H9 (cell line): ENCODE measurements around the gene PDXK. TPM values are rescaled to one million over a fixed set of nuclear protein-coding genes. Genes with fewer than 3 reads are reported as not detected.

Experiments
- DNase-seq: peaks from one replicate; pipeline ENCODE4 v3.0.0-alpha.2; 2017
- H2AFZ ChIP-seq: one replicate; pipeline ENCODE4 v1.6.1; 2013; ENCODE audit warnings: mild to moderate bottlenecking, low read length, control low read depth, moderate library complexity
- H2AK5ac ChIP-seq: 2 replicates; pipeline ENCODE4 v1.6.1; 2013; ENCODE audit warnings: low read length, control low read depth, mixed read lengths; ENCODE audit not compliant: insufficient read length
- H2BK120ac ChIP-seq: one replicate; pipeline ENCODE4 v1.6.1; 2013; ENCODE audit warnings: low read depth, mild to moderate bottlenecking, low read length, control low read depth, inconsistent platforms; ENCODE audit not compliant: poor library complexity, severe bottlenecking
- H2BK12ac ChIP-seq: 2 replicates; pipeline ENCODE4 v1.6.1; 2013; ENCODE audit warnings: low read length, control low read depth, mixed read lengths, low read depth; ENCODE audit not compliant: insufficient read length
- H2BK15ac ChIP-seq: 2 replicates; pipeline ENCODE4 v1.6.1; 2013; ENCODE audit warnings: low read depth, low read length, control low read depth
- H2BK20ac ChIP-seq: one replicate; pipeline ENCODE4 v1.6.1; 2013; ENCODE audit warnings: low read depth, mild to moderate bottlenecking, low read length, control low read depth, inconsistent platforms; ENCODE audit not compliant: poor library complexity, severe bottlenecking
- H2BK5ac ChIP-seq: 2 replicates; pipeline ENCODE4 v1.6.1; 2013; ENCODE audit warnings: low read length, control low read depth, mixed read lengths; ENCODE audit not compliant: insufficient read length
- H3K14ac ChIP-seq: 2 replicates; pipeline ENCODE4 v1.6.1; 2013; ENCODE audit warnings: low read length, control low read depth; ENCODE audit not compliant: insufficient read depth
- H3K18ac ChIP-seq: 2 replicates; pipeline ENCODE4 v1.6.1; 2013; ENCODE audit warnings: low read depth, mild to moderate bottlenecking, mixed read lengths, low read length, control low read depth; ENCODE audit not compliant: insufficient read length
- H3K23ac ChIP-seq: 2 replicates; pipeline ENCODE4 v1.6.1; 2013; ENCODE audit warnings: low read length, control low read depth, mixed read lengths, low read depth; ENCODE audit not compliant: insufficient read length
- H3K23me2 ChIP-seq: 2 replicates; pipeline ENCODE4 v1.6.1; 2013; ENCODE audit warnings: low read depth, mild to moderate bottlenecking, mixed read lengths, low read length, control low read depth; ENCODE audit not compliant: insufficient read length, poor library complexity, severe bottlenecking
- H3K27ac ChIP-seq: 2 replicates; pipeline ENCODE4 v1.5.1; 2013; ENCODE audit warnings: low read length, control low read depth, mixed read lengths, low read depth; ENCODE audit not compliant: insufficient read length
- H3K27me3 ChIP-seq: 2 replicates; pipeline ENCODE4 v1.6.1; 2013; ENCODE audit warnings: low read length, control low read depth, inconsistent platforms; ENCODE audit not compliant: insufficient read depth
- H3K4ac ChIP-seq: 2 replicates; pipeline ENCODE4 v1.6.1; 2013; ENCODE audit warnings: low read depth, mild to moderate bottlenecking, control low read depth, inconsistent platforms, low read length, moderate library complexity
- H3K4me1 ChIP-seq: 2 replicates; pipeline ENCODE4 v1.6.1; 2013; ENCODE audit warnings: low read length, control low read depth, inconsistent platforms; ENCODE audit not compliant: insufficient read depth
- H3K4me2 ChIP-seq: 2 replicates; pipeline ENCODE4 v1.6.1; 2013; ENCODE audit warnings: low read length, control low read depth, mixed read lengths; ENCODE audit not compliant: insufficient read length, insufficient read depth
- H3K56ac ChIP-seq: 2 replicates; pipeline ENCODE4 v1.6.1; 2013; ENCODE audit warnings: low read depth, mild to moderate bottlenecking, mixed read lengths, low read length, control low read depth; ENCODE audit not compliant: insufficient read length
- H3K79me1 ChIP-seq: 2 replicates; pipeline ENCODE4 v1.6.1; 2013; ENCODE audit warnings: low read depth, mild to moderate bottlenecking, moderate library complexity, low read length, control low read depth, inconsistent platforms; ENCODE audit not compliant: insufficient read depth, poor library complexity, severe bottlenecking
- H3K79me2 ChIP-seq: 2 replicates; pipeline ENCODE4 v1.6.1; 2013; ENCODE audit warnings: low read length, control low read depth, inconsistent platforms; ENCODE audit not compliant: insufficient read depth
- H3K9ac ChIP-seq: 2 replicates; pipeline ENCODE4 v1.6.1; 2013; ENCODE audit warnings: low read length, control low read depth, mixed read lengths; ENCODE audit not compliant: insufficient read length; ENCODE audit errors: extremely low read depth
- H3K9me3 ChIP-seq: one replicate; pipeline ENCODE4 v1.6.1; 2013; ENCODE audit warnings: low read depth, low read length, inconsistent platforms; ENCODE audit not compliant: control insufficient read depth
- H3T11ph ChIP-seq: one replicate; pipeline ENCODE4 v1.6.1; 2013; ENCODE audit warnings: mild to moderate bottlenecking, low read length, control low read depth, inconsistent platforms
- H4K20me1 ChIP-seq: one replicate; pipeline ENCODE4 v1.6.1; 2013; ENCODE audit not compliant: control insufficient read depth, insufficient read length, insufficient read depth
- H4K5ac ChIP-seq: 2 replicates; pipeline ENCODE4 v1.6.1; 2013; ENCODE audit warnings: low read depth, mild to moderate bottlenecking, mixed read lengths, low read length, control low read depth; ENCODE audit not compliant: insufficient read length
- H4K8ac ChIP-seq: replicated peaks from 2 replicates; pipeline ENCODE4 v1.6.1; 2013; ENCODE audit warnings: low read length, control low read depth, mixed read lengths, low read depth; ENCODE audit not compliant: insufficient read length
- H4K91ac ChIP-seq: 2 replicates; pipeline ENCODE4 v1.6.1; 2013; ENCODE audit warnings: low read depth, mild to moderate bottlenecking, moderate library complexity, mixed read lengths, low read length, control low read depth; ENCODE audit not compliant: insufficient read length
- H3K27ac Mint-ChIP-seq, 3 experiments: 2 replicates in 2 of 3; 3 replicates in 1 of 3; pipeline ENCODE4 v1.8.0; 2020 to 2021; ENCODE audit warnings: mixed read lengths in 3 of 3, mild to moderate bottlenecking in 1 of 3, moderate library complexity in 1 of 3
- H3K27me3 Mint-ChIP-seq: 2 replicates; pipeline ENCODE4 v1.8.0; 2021; ENCODE audit warnings: low read depth, mild to moderate bottlenecking, moderate library complexity, mixed read lengths
- H3K36me3 Mint-ChIP-seq, 3 experiments: 2 replicates in 2 of 3; 3 replicates in 1 of 3; pipeline ENCODE4 v1.8.0; 2020 to 2021; ENCODE audit warnings: low read depth in 3 of 3, mixed read lengths in 3 of 3; ENCODE audit not compliant: insufficient read depth in 1 of 3
- H3K4me1 Mint-ChIP-seq, 2 experiments: 2 replicates each; pipeline ENCODE4 v1.8.0; 2020; ENCODE audit warnings: mixed read lengths in 2 of 2
- H3K4me3 Mint-ChIP-seq, 2 experiments: 2 replicates in 1 of 2; 3 replicates in 1 of 2; pipeline ENCODE4 v1.8.0; 2020 to 2021; ENCODE audit warnings: mild to moderate bottlenecking in 2 of 2, mixed read lengths in 2 of 2, moderate library complexity in 1 of 2
- H3K9me3 Mint-ChIP-seq, 2 experiments: 2 replicates in 1 of 2; 3 replicates in 1 of 2; pipeline ENCODE4 v1.8.0; 2020; ENCODE audit warnings: mild to moderate bottlenecking in 2 of 2, mixed read lengths in 2 of 2, moderate library complexity in 1 of 2
- WGBS: extraction: QIAGEN DNeasy Blood & Tissue Kit; methylation state at CpG from one replicate; pipeline ENCODE4 v1.1.7; 2013; ENCODE audit warnings: missing lambda C conversion rate, low lambda C conversion rate, mixed read lengths; ENCODE audit not compliant: insufficient read length; ENCODE audit errors: extremely low coverage; 5-methylcytosine and 5-hydroxymethylcytosine counted together
- total RNA-seq: library from RNA; stranded (reverse); gene quantifications from 2 replicates; pipeline ENCODE4 v1.2.1, GENCODE V29; 2021
- TF ChIP-seq, protein P1 (sequence below): fragments of 200-600 bp; sonication (generic); conservative IDR thresholded peaks from 3 replicates; pipeline ENCODE4 v1.8.0; 2021; ENCODE audit warnings: antibody characterized with exemption, mild to moderate bottlenecking

The PDXK gene
- total RNA-seq, 1 experiment from 2014 or later, result 109 TPM

- Mint-ChIP-seq H3K4me3 (peak overlapping the region in 1 of 2 experiments; percentile 66; a peak in 3 of 5 replicates), H3K36me3 (peaks cover 49 to 74% (median 67%) of the 10 kb centered on the region in 3 experiments), H3K9me3 (peaks cover 3% of the 10 kb centered on the region in 2 experiments; a peak in 2 of 5 replicates), H3K27ac (peak overlapping the region in 1 of 3 experiments; percentile 75; a peak in 1 of 7 replicates), H3K4me1 (peaks cover 3 to 11% of the 10 kb centered on the region in 2 experiments), H3K27me3 (no peaks in the 10 kb centered on the region)
- peaks cover 9% of the 10 kb centered on the region for H3K23me2 ChIP-seq
- no peak overlapping the region for H3K27ac ChIP-seq
- no peak overlapping the region for H4K5ac ChIP-seq
- no peak overlapping the region for H3K4me2 ChIP-seq
- no peak overlapping the region for H2BK20ac ChIP-seq
- no peak overlapping the region for H3K56ac ChIP-seq
- H2BK12ac ChIP-seq, result no peak overlapping the region
- H3K79me2 ChIP-seq, result peaks cover 14% of the 10 kb centered on the region; the same call in 1 of the 2 replicates
- H2BK15ac ChIP-seq, result no peak overlapping the region
- H2AFZ ChIP-seq, result no peak overlapping the region
- no CpG with 5 or more reads among the region's 8 CpGs for WGBS
- no peak overlapping the region for H2BK5ac ChIP-seq
- no peak for DNase-seq
- H4K20me1 ChIP-seq, result no peaks in the 10 kb centered on the region
- peaks cover 4% of the 10 kb centered on the region for H3K79me1 ChIP-seq
- no peaks in the 10 kb centered on the region for H3K4me1 ChIP-seq
- no peaks in the 10 kb centered on the region for H3K27me3 ChIP-seq
- H3K9me3 ChIP-seq, result no peaks in the 10 kb centered on the region
- TF ChIP-seq, protein P1, sequence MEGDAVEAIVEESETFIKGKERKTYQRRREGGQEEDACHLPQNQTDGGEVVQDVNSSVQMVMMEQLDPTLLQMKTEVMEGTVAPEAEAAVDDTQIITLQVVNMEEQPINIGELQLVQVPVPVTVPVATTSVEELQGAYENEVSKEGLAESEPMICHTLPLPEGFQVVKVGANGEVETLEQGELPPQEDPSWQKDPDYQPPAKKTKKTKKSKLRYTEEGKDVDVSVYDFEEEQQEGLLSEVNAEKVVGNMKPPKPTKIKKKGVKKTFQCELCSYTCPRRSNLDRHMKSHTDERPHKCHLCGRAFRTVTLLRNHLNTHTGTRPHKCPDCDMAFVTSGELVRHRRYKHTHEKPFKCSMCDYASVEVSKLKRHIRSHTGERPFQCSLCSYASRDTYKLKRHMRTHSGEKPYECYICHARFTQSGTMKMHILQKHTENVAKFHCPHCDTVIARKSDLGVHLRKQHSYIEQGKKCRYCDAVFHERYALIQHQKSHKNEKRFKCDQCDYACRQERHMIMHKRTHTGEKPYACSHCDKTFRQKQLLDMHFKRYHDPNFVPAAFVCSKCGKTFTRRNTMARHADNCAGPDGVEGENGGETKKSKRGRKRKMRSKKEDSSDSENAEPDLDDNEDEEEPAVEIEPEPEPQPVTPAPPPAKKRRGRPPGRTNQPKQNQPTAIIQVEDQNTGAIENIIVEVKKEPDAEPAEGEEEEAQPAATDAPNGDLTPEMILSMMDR, result no peak
- H4K8ac ChIP-seq, result no peak overlapping the region
- H3K4ac ChIP-seq, result no peak overlapping the region
- no peak overlapping the region for H3K18ac ChIP-seq
- H3K23ac ChIP-seq, result no peak overlapping the region
- H4K91ac ChIP-seq, result no peak overlapping the region
- H3K14ac ChIP-seq, result no peak overlapping the region
- no peak overlapping the region for H3T11ph ChIP-seq
- no peak overlapping the region for H3K9ac ChIP-seq
- no peak overlapping the region for H2AK5ac ChIP-seq
- H2BK120ac ChIP-seq, result no peak overlapping the region
These were observed 73.5 kb downstream of the PDXK start for GRCh38 chr21:43792406-43792805.
